ENCODE results near the gene PCED1B.

DNA sequence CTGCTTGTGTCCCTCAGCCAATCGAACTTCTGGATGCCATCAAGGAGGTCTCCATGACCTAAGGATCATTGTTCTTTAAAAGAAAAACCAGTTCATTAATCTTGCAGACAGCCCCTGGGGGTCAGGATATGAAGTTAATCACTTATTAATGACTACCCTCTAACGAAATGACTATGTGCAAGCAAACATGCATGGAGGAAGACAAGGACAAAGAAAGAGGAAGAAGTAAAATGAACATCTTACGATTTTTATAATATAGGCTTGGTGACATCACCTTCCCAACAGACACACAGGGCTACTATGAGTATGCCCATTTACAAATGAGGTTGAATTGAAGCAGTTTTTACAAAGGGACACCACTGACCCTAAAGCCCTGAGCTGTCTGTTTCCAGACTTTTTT, 111.5 kb downstream of the PCED1B start:
- no peak for TF ChIP-seq CTCF (IDR thresholded peaks at IDR 0.05; ENCODE audit: low read depth, low read length)
- no peak for TF ChIP-seq MAX (IDR thresholded peaks at IDR 0.05; ENCODE audit: low read depth, low read length)
- no peak for TF ChIP-seq MYC (IDR thresholded peaks at IDR 0.05; ENCODE audit: low read depth, low read length)
